GM12878 (cell line): ENCODE measurements around the gene ANKRD61. TPM values are rescaled to one million over a fixed set of nuclear protein-coding genes. Genes with fewer than 3 reads are reported as not detected.

ENCODE experiments used
- ASH2L ChIP-seq: fragments of 300-600, 200-600 bp; sonication (generic); IDR thresholded peaks from 2 replicates; pipeline ENCODE4 v1.6.1; 2017; ENCODE audit warnings: low read depth, mild to moderate bottlenecking, borderline replicate concordance
- CUX1 ChIP-seq: IDR thresholded peaks from 2 replicates; pipeline ENCODE4 v1.6.1; 2012; ENCODE audit warnings: improper control_type of control experiment, low read depth, low read length; ENCODE audit not compliant: insufficient replicate concordance
- FOS ChIP-seq: IDR thresholded peaks from 3 replicates; pipeline ENCODE4 v1.6.1; 2011; ENCODE audit warnings: borderline replicate concordance; ENCODE audit not compliant: insufficient read length; ENCODE audit errors: extremely low read depth
- HDGF ChIP-seq: fragments of 450-650 bp; IDR thresholded peaks from 2 replicates; pipeline ENCODE4 v1.6.1; 2016; ENCODE audit warnings: antibody characterized with exemption
- LARP7 ChIP-seq: fragments of 450-650 bp; IDR thresholded peaks from 2 replicates; pipeline ENCODE4 v1.6.1; 2017; ENCODE audit warnings: mild to moderate bottlenecking
- MTA2 ChIP-seq: fragments of 450-650 bp; IDR thresholded peaks from 2 replicates; pipeline ENCODE4 v1.6.1; 2016; ENCODE audit warnings: low read depth, mild to moderate bottlenecking, moderate library complexity
- MXI1 ChIP-seq: fragments of 150-350 bp; IDR thresholded peaks from 2 replicates; pipeline ENCODE4 v1.6.1; 2011; ENCODE audit warnings: low read depth, mild to moderate bottlenecking, inconsistent platforms, low read length, improper control_type of control experiment
- NFXL1 ChIP-seq: fragments of 450-650 bp; IDR thresholded peaks from 2 replicates; pipeline ENCODE4 v1.6.1; 2017; ENCODE audit warnings: antibody characterized with exemption, mild to moderate bottlenecking, borderline replicate concordance
- NFYA ChIP-seq: IDR thresholded peaks from 2 replicates; pipeline ENCODE4 v1.6.1; 2011; ENCODE audit warnings: low read depth, mild to moderate bottlenecking, low read length, improper control_type of control experiment, borderline replicate concordance
- NFYB ChIP-seq: IDR thresholded peaks from 2 replicates; pipeline ENCODE4 v1.6.1; 2011; ENCODE audit warnings: low read depth, mild to moderate bottlenecking, low read length, improper control_type of control experiment, moderate library complexity; ENCODE audit not compliant: insufficient read depth
- NKRF ChIP-seq: fragments of 450-650 bp; conservative IDR thresholded peaks from 2 replicates; pipeline ENCODE4 v1.6.1; 2017; ENCODE audit warnings: mild to moderate bottlenecking, moderate library complexity
- NRF1 ChIP-seq: conservative IDR thresholded peaks from 2 replicates; pipeline ENCODE4 v1.6.1; 2011; ENCODE audit warnings: mild to moderate bottlenecking, low read depth, low read length, improper control_type of control experiment
- USF1 ChIP-seq: IDR thresholded peaks from 2 replicates; pipeline ENCODE4 v1.6.1; 2011; ENCODE audit warnings: borderline replicate concordance, low read depth, mild to moderate bottlenecking, moderate library complexity, mixed read lengths, low read length; ENCODE audit not compliant: insufficient read depth; ENCODE audit errors: extremely low read length
- WRNIP1 ChIP-seq: IDR thresholded peaks from 2 replicates; pipeline ENCODE4 v1.6.1; 2011; ENCODE audit warnings: low read depth, low read length, improper control_type of control experiment, borderline replicate concordance
- ZBTB40 ChIP-seq: fragments of 450-650 bp; IDR thresholded peaks from 2 replicates; pipeline ENCODE4 v1.6.1; 2016; ENCODE audit warnings: mild to moderate bottlenecking, moderate library complexity, borderline replicate concordance
- polyA plus RNA-seq, 11 experiments: library from polyadenylated mRNA; depleted of rRNA in 4 of 11; unstranded in 6 of 11; stranded (reverse) in 5 of 11; fragments of >200 nt; fragmentation: Nextera tagmentation in 4 of 11; fragmentation: Illumina TruSeq in 1 of 11; extraction: Ambion mirVana in 4 of 11; extraction: Trizol in 1 of 11; gene quantifications; 1 replicate in 1 of 11; 2 replicates in 10 of 11; pipeline versions ENCODE4 v1.2.1 to v1.2.3, GENCODE V29; 2011 to 2016; ENCODE audit warnings: inconsistent platforms in 2 of 11, missing spikeins in 2 of 11, low read depth in 1 of 11
- total RNA-seq, 4 experiments: library from RNA; depleted of rRNA in 3 of 4; stranded (reverse); fragments of >200 nt in 3 of 4; fragmentation: Illumina TruSeq in 1 of 4; extraction: Trizol in 1 of 4; gene quantifications; 2 replicates each; pipeline versions ENCODE4 v1.2.1 to v1.2.3, GENCODE V29; 2013 to 2021

Gene ANKRD61
- total and polyA plus RNA-seq, 10 of the 15 experiments (the other 5 are each of a cell fraction or from before 2014, with no cell fraction given), result 0.11 to 0.64 (median 0.28) TPM

GRCh38 chr7:6008668-6009611 lies 22.2 kb upstream of the ANKRD61 start, which contains the start of the genes AIMP2 and PMS2 (continued):
- TF ChIP-seq ZBTB40 (peak; percentile 78; the same call in 1 of the 2 replicates), NFYB (peak; percentile 97), MTA2 (0 out of 2 replicates have a peak, but pooled peaks have one; percentile 26), NFXL1 (no peak), HDGF (no peak), CUX1 (no peak), MXI1 (peak; percentile 99), NRF1 (peak; percentile 51), WRNIP1 (no peak), ASH2L (no peak), USF1 (peak; percentile 77), LARP7 (peak; percentile 88), FOS (peak; percentile 23), NKRF (peak; percentile 99), NFYA (peak; percentile 5; the same call in 1 of the 2 replicates)
